H4 (cell line): Measurements from ENCODE around the gene TMBIM6. TPM values are rescaled to one million over a fixed set of nuclear protein-coding genes. Genes with fewer than 3 reads are reported as not detected.
"Not testable (repeated sequence)": the region's sequence is repeated elsewhere in the genome, so short reads cannot be mapped to it uniquely, and the experiment has no call there.

Experiments used
- DNase-seq: peaks from one replicate; pipeline ENCODE4 v3.0.0-alpha.2; 2015; ENCODE audit warnings: low spot score
- total RNA-seq: library from RNA; depleted of rRNA; stranded (reverse); fragments of >200 nt; shearing (Covaris generic); gene quantifications from 2 replicates; pipeline ENCODE4 v1.2.3, GENCODE V29; 2014

TMBIM6 gene
- total RNA-seq, 1 experiment from 2014 or later, result 683 TPM

- peak; percentile 66 for DNase-seq
These were observed 35.1 kb downstream of the TMBIM6 start for GRCh38 chr12:49776413-49776812.

GRCh38 chr12:49776858-49777257, 35.5 kb downstream of the TMBIM6 start:
- DNase-seq, result no peak

- DNase-seq, result no peak
These were observed 36.0 kb downstream of the TMBIM6 start for GRCh38 chr12:49777341-49777740.

GRCh38 chr12:49777800-49778748, 36.7 kb downstream of the TMBIM6 start:
- peak; percentile 53 for DNase-seq

GRCh38 chr12:49779581-49779980, 38.2 kb downstream of the TMBIM6 start:
- no peak for DNase-seq

- DNase-seq, result not testable (repeated sequence)
These were observed 39.6 kb downstream of the TMBIM6 start for GRCh38 chr12:49780914-49781313.

GRCh38 chr12:49783917-49784676, 42.7 kb downstream of the TMBIM6 start:
- DNase-seq, result peak; percentile 27

GRCh38 chr12:49784756-49785409, 43.5 kb downstream of the TMBIM6 start:
- peak; percentile 39 for DNase-seq

GRCh38 chr12:49787672-49788071, 46.3 kb downstream of the TMBIM6 start:
- DNase-seq, result no peak

- no peak for DNase-seq
These were observed 48.6 kb downstream of the TMBIM6 start for GRCh38 chr12:49789992-49790391.

- DNase-seq, result no peak
These were observed 49.6 kb downstream of the TMBIM6 start for GRCh38 chr12:49790741-49791555.

- DNase-seq, result no peak
These were observed 50.3 kb downstream of the TMBIM6 start for GRCh38 chr12:49791700-49792099.

GRCh38 chr12:49792181-49792970, 51.0 kb downstream of the TMBIM6 start:
- DNase-seq, result no peak

GRCh38 chr12:49792976-49793580, 51.7 kb downstream of the TMBIM6 start:
- DNase-seq, result no peak

GRCh38 chr12:49793620-49794019, 52.3 kb downstream of the TMBIM6 start:
- DNase-seq, result no peak

- no peak for DNase-seq
These were observed 52.7 kb downstream of the TMBIM6 start for GRCh38 chr12:49794021-49794420.

- no peak for DNase-seq
These were observed 53.7 kb downstream of the TMBIM6 start for GRCh38 chr12:49794811-49795653.

GRCh38 chr12:49795654-49796105, 54.3 kb downstream of the TMBIM6 start:
- DNase-seq, result no peak

- no peak for DNase-seq
These were observed 54.8 kb downstream of the TMBIM6 start for GRCh38 chr12:49796155-49796554.
